Measurements from ENCODE around the gene FAM219B. TPM values are rescaled to one million over a fixed set of nuclear protein-coding genes. Genes with fewer than 3 reads are reported as not detected.

Gene FAM219B
- total and polyA plus RNA-seq, 10 of the 15 experiments (the other 5 are each of a cell fraction or from before 2014, with no cell fraction given) = 7.6 to 53.2 (median 29.4) TPM

DNA sequence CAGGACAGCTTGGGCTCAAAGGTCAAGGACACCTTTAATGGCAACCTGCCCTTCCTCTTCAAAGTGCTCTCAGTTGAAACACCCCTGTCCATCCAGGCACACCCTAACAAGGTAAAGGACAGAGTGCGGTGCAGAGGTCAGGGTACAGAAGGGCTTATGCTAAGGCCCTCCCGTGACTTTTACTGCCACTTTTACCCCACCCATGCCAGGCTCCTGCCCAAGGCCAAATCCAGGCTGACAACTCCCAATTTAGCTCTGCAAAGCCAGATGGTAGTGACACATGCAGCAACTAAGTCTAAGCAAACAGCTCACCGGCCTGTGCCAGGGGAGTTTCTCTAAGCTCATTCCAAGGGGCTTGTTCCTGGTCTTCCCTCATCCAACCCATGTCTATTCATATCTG, 15.2 kb downstream of the FAM219B start:
- ATAC-seq = no peak
- DNase-seq (ENCODE audit: low read depth, low spot score) = no peak
- H3K9me3 ChIP-seq (replicated peaks; ENCODE audit: control insufficient read depth, insufficient read depth, low read length) = no peaks in the 10 kb centered on the region
- WGBS (ENCODE audit: insufficient coverage, insufficient replicate concordance, low lambda C conversion rate, missing lambda C conversion rate) = 100% methylated on average over 3 of the region's 3 CpGs
- H4K20me1 ChIP-seq (ENCODE audit: control insufficient read depth, insufficient read depth) = no peaks in the 10 kb centered on the region
- H3K4me1 ChIP-seq (ENCODE audit: control insufficient read depth, insufficient read depth, low read length) = peaks cover 25% of the 10 kb centered on the region
- peaks cover 0 to 10% of the 10 kb centered on the region in 2 experiments for H3K36me3 ChIP-seq (ENCODE audit: control insufficient read depth in 2 of 2, insufficient read depth in 2 of 2, low read length in 1 of 2)
- H3K9ac ChIP-seq (ENCODE audit: control insufficient read depth, insufficient read depth, low read length) = no peak overlapping the region
- no peak for TF ChIP-seq NBN (IDR thresholded peaks at IDR 0.05)
- no peak for TF ChIP-seq HCFC1 (IDR thresholded peaks at IDR 0.05; ENCODE audit: low read length)
- no peak overlapping the region for H3K4me3 ChIP-seq
- no peak overlapping the region for H3K27ac ChIP-seq (ENCODE audit: control insufficient read depth, insufficient read depth)
- BruUV-seq (replicated peaks) = no TSS peak
- RAD21 ChIA-PET (ENCODE audit: unreplicated experiment) = interaction anchor here (1.1 to 1.8 kb wide), 2 partner anchors 10 to 22 kb away, joined by 3 to 4 read pairs; no protein-coding TSS in a partner anchor
- CTCF ChIA-PET = interaction anchor here (1.0 to 4.5 kb wide), 4 partner anchors 10 to 254 kb away, joined by 3 to 37 read pairs (median 4); no protein-coding TSS in a partner anchor
- H3K4me2 ChIP-seq (ENCODE audit: control insufficient read depth, insufficient read depth) = peak overlapping the region; percentile 85; the same call in 1 of the 2 replicates
- no peak for FAIRE-seq
- intact Hi-C loops (cut with micrococcal nuclease; ENCODE audit: unreplicated experiment) (no loop called here), in situ Hi-C loops (cut with MboI) (no loop called here)
- H3K79me2 ChIP-seq (ENCODE audit: control insufficient read depth, insufficient read depth, low read length) = peaks cover 12% of the 10 kb centered on the region
- SMC1A ChIA-PET (ENCODE audit: uncharacterized antibody, unreplicated experiment) = interaction anchor here (1.1 to 1.7 kb wide), 2 partner anchors 11 to 22 kb away, joined by 6 to 9 read pairs; no protein-coding TSS in a partner anchor
- H3K27me3 ChIP-seq (replicated peaks in 1 of 2; ENCODE audit: control insufficient read depth in 2 of 2, insufficient read depth in 2 of 2, low read length in 1 of 2) = no peaks in the 10 kb centered on the region
- H2AFZ ChIP-seq (ENCODE audit: control insufficient read depth, low read depth, low read length) = no peak overlapping the region
- POLR2A ChIA-PET = interaction anchor here (1.9 kb wide), 1 partner anchor 11 kb away, joined by 7 read pairs; no protein-coding TSS in a partner anchor

DNA sequence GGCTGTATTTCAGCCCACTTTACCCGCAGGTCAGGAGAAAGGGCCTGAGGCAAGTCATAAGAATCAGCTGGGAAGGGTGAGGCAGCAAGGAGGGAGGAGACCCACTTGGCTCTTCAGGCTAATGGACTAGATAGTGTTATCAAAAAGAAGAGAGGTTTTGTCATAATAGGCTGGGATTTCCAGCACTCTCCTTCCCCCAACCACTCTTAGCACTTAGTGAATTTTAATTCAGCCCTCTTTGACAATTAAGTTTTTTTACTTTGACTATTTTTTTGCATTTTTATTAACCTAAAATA, 16.0 kb downstream of the FAM219B start:
- in situ Hi-C loops (cut with MboI) (no loop called here), intact Hi-C loops (cut with micrococcal nuclease; ENCODE audit: unreplicated experiment) (no loop called here)
- peak overlapping the region; percentile 83 for H3K4me3 ChIP-seq
- WGBS (ENCODE audit: insufficient coverage, insufficient replicate concordance, low lambda C conversion rate, missing lambda C conversion rate) = 0% methylated on average over 1 of the region's 1 CpG
- RAD21 ChIA-PET (ENCODE audit: unreplicated experiment) = interaction anchor here (1.8 kb wide), 1 partner anchor 21 kb away, joined by 4 read pairs; no protein-coding TSS in a partner anchor
- peaks cover 0 to 6% of the 10 kb centered on the region in 2 experiments; a peak in 2 of 4 replicates for H3K36me3 ChIP-seq (ENCODE audit: control insufficient read depth in 2 of 2, insufficient read depth in 2 of 2, low read length in 1 of 2)
- H4K20me1 ChIP-seq (ENCODE audit: control insufficient read depth, insufficient read depth) = no peaks in the 10 kb centered on the region
- peak overlapping the region; percentile 85 for H3K4me2 ChIP-seq (ENCODE audit: control insufficient read depth, insufficient read depth)
- peak overlapping the region; percentile 66 for H3K27ac ChIP-seq (ENCODE audit: control insufficient read depth, insufficient read depth)
- H3K79me2 ChIP-seq (ENCODE audit: control insufficient read depth, insufficient read depth, low read length) = peaks cover 12% of the 10 kb centered on the region
- no TSS peak for BruUV-seq (replicated peaks)
- ATAC-seq (no peak), DNase-seq (ENCODE audit: low read depth, low spot score) (no peak), FAIRE-seq (no peak)
- peak overlapping the region; percentile 84 for H3K9ac ChIP-seq (ENCODE audit: control insufficient read depth, insufficient read depth, low read length)
- CTCF ChIA-PET = interaction anchor here (1.6 to 4.5 kb wide), 2 partner anchors 10 to 13 kb away, joined by 8 to 37 read pairs; no protein-coding TSS in a partner anchor
- no peaks in the 10 kb centered on the region for H3K27me3 ChIP-seq (replicated peaks in 1 of 2; ENCODE audit: control insufficient read depth in 2 of 2, insufficient read depth in 2 of 2, low read length in 1 of 2)
- H3K4me1 ChIP-seq (ENCODE audit: control insufficient read depth, insufficient read depth, low read length) = peaks cover 25% of the 10 kb centered on the region
- no peak overlapping the region for H2AFZ ChIP-seq (ENCODE audit: control insufficient read depth, low read depth, low read length)
- TF ChIP-seq ZNF217 (IDR thresholded peaks at IDR 0.05) (no peak), RB1 (IDR thresholded peaks at IDR 0.05; ENCODE audit: borderline replicate concordance) (no peak), IRF4 (IDR thresholded peaks at IDR 0.05; ENCODE audit: low read depth, low read length) (no peak), RAD21 (IDR thresholded peaks at IDR 0.05; ENCODE audit: insufficient read depth, low read depth, low read length) (no peak), RBBP5 (conservative IDR thresholded peaks at IDR 0.05) (no peak), MYB (IDR thresholded peaks at IDR 0.05; ENCODE audit: borderline replicate concordance, low read depth, low read length) (no peak)
- TF ChIP-seq, protein P1, sequence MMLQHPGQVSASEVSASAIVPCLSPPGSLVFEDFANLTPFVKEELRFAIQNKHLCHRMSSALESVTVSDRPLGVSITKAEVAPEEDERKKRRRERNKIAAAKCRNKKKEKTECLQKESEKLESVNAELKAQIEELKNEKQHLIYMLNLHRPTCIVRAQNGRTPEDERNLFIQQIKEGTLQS (IDR thresholded peaks at IDR 0.05; ENCODE audit: borderline replicate concordance, extremely low read depth, low read depth, low read length) = no peak
- POLR2A ChIA-PET = interaction anchor here (0.5 kb wide), 1 partner anchor 31 kb away, joined by 4 read pairs; no protein-coding TSS in a partner anchor
- SMC1A ChIA-PET (ENCODE audit: uncharacterized antibody, unreplicated experiment) = interaction anchor here (0.9 to 1.7 kb wide), 3 partner anchors 9 to 21 kb away, joined by 3 to 7 read pairs (median 6); no protein-coding TSS in a partner anchor
- H3K9me3 ChIP-seq (replicated peaks; ENCODE audit: control insufficient read depth, insufficient read depth, low read length) = no peaks in the 10 kb centered on the region

Measured in GM12878 (cell line).